ENCODE measurements around the gene GINS2.

Gene GINS2

DNA sequence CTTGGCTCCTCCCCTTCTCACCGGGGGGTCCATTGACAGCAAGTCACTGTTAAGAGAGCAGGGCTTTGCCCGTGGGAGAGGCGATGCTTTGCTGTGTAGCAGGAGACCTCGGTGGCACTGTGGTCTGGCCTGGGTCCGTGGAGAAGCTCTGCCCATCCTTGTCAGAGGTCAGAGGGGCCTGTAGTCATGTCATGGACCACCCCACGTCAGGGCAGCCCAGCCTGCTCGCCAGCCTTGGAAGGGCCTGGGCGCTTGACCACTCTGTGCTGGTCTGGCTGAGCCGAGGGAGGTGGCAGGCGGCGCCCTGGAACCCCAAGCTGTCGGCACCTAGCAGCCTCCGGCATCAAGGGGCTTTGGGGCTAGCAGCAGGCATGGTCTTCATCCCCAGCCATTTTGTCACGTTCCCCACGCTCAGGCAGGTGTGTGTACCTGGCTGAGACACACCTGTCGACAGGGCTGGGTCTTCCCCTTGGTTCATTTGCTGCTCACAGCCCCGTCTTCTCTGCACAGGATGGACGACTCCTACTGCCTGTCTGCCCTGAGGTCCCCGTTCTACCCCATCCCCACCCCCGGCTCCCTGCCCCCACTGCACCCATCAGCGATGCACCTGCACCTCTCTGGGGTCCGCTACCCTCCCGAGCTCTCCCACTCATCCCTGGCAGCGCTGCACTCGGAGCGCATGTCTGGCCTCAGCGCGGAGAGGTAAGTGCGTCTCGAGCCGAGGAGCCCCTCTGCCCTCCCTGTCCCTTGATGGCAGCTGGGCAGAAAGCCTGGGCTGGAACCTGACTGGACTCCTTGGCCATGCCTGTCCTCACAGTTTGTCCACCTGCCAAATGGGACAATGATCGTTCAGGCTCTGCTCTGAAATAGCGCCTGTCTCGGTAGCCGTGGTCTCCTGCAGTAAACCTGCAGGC is 33.3 kb downstream of the GINS2 start:
- TF ChIP-seq ZNF274 (IDR thresholded peaks at IDR 0.05; ENCODE audit: low read depth, low read length): no peak
- no peak overlapping the region for H3K4me3 ChIP-seq (ENCODE audit: low read length)

GRCh38 chr16:85654251-85655095 is 34.3 kb downstream of the GINS2 start:
- no peak overlapping the region for H3K4me3 ChIP-seq (ENCODE audit: low read length)
- TF ChIP-seq ZNF274 (IDR thresholded peaks at IDR 0.05; ENCODE audit: low read depth, low read length): no peak

- H3K4me3 ChIP-seq (ENCODE audit: low read length): no peak overlapping the region
- TF ChIP-seq ZNF274 (IDR thresholded peaks at IDR 0.05; ENCODE audit: low read depth, low read length): no peak
These were observed 35.4 kb downstream of the GINS2 start for GRCh38 chr16:85653290-85653891.

- no peak overlapping the region for H3K4me3 ChIP-seq (ENCODE audit: low read length)
- no peak for TF ChIP-seq ZNF274 (IDR thresholded peaks at IDR 0.05; ENCODE audit: low read depth, low read length)
These were observed 36.1 kb downstream of the GINS2 start for GRCh38 chr16:85652431-85653221.

- H3K4me3 ChIP-seq (ENCODE audit: low read length): no peak overlapping the region
- no peak for TF ChIP-seq ZNF274 (IDR thresholded peaks at IDR 0.05; ENCODE audit: low read depth, low read length)
These were observed 36.9 kb downstream of the GINS2 start for GRCh38 chr16:85651629-85652430.

- no peak overlapping the region for H3K4me3 ChIP-seq (ENCODE audit: low read length)
- no peak for TF ChIP-seq ZNF274 (IDR thresholded peaks at IDR 0.05; ENCODE audit: low read depth, low read length)
These were observed 37.7 kb downstream of the GINS2 start for GRCh38 chr16:85650844-85651628.

GRCh38 chr16:85650135-85650843 is 38.5 kb downstream of the GINS2 start:
- TF ChIP-seq ZNF274 (IDR thresholded peaks at IDR 0.05; ENCODE audit: low read depth, low read length): no peak
- no peak overlapping the region for H3K4me3 ChIP-seq (ENCODE audit: low read length)

DNA sequence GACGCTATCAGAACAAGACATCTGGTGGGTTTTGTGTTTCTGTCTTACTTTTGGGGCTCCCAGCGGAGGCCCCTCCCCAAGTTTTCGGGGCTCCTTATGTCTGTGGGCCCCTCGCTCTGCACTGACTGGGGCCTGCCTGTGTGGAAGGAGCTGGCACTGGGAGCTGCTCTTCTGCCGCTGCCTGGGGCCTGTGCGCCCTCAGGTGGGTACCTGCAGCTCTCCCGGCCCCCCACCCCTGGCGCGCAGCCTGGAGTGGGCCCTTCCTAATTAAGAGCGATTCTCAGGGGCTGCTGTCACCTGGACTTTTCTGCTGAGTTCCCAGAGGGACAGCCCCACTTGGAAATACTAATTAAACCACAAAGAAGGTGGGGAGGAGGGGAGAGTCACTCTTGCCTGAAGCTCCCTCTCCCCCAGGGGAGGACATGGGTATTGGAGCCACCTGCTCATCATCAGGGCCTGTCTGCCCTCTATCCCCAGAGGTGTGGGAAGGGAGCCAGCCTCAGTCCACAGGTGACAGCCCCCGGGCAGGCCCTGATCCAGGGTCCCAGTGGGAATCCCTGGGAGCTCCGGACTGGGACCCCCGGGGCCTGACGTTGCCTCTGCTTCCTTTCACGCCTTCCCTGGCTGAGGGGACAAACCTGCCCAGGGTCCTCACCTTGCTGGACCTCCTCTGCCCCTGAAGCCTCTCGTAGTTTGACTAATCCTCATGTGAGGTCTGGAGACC is 39.2 kb downstream of the GINS2 start:
- no peak for TF ChIP-seq ZNF274 (IDR thresholded peaks at IDR 0.05; ENCODE audit: low read depth, low read length)
- no peak overlapping the region for H3K4me3 ChIP-seq (ENCODE audit: low read length)

- TF ChIP-seq ZNF274 (IDR thresholded peaks at IDR 0.05; ENCODE audit: low read depth, low read length): no peak
- H3K4me3 ChIP-seq (ENCODE audit: low read length): no peak overlapping the region
These were observed 39.9 kb downstream of the GINS2 start for GRCh38 chr16:85648805-85649204.

DNA sequence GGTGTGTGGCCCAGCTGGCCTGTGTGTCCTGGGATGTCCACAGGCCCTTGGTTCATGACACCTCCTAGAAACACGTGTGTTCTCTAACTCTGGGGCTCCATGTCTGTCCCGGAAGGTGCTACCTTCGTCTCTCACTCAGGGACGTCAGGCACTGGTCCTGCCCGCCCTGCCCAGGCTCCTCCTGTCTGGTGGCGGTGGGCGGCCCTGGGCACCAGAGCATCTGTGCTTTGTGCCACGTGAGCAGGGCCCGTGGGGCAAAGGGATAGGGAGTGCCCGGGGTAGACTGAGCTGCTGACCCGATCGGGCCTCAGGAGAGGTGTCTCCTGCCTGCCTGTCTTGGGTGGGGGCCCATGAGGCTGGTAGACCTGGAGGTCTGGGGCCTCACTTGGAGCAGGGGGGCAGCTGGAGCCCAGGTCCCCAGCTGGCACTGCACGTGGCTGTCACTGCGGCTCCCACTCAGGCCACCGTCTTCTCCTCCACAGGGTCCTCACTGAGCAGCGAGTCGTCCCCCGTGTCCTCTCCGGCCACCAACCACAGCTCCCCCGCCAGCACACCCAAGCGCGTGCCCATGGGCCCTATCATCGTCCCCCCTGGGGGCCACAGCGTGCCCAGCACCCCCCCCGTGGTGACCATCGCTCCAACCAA is 40.6 kb downstream of the GINS2 start:
- no peak for TF ChIP-seq ZNF274 (IDR thresholded peaks at IDR 0.05; ENCODE audit: low read depth, low read length)
- no peak overlapping the region for H3K4me3 ChIP-seq (ENCODE audit: low read length)

GRCh38 chr16:85646976-85647375 is 41.8 kb downstream of the GINS2 start:
- H3K4me3 ChIP-seq (ENCODE audit: low read length): no peak overlapping the region
- no peak for TF ChIP-seq ZNF274 (IDR thresholded peaks at IDR 0.05; ENCODE audit: low read depth, low read length)
